Measurements from ENCODE around the gene ARF4.
"Not testable (repeated sequence)": the region's sequence is repeated elsewhere in the genome, so short reads cannot be mapped to it uniquely, and the experiment has no call there.

The ARF4 gene

DNA sequence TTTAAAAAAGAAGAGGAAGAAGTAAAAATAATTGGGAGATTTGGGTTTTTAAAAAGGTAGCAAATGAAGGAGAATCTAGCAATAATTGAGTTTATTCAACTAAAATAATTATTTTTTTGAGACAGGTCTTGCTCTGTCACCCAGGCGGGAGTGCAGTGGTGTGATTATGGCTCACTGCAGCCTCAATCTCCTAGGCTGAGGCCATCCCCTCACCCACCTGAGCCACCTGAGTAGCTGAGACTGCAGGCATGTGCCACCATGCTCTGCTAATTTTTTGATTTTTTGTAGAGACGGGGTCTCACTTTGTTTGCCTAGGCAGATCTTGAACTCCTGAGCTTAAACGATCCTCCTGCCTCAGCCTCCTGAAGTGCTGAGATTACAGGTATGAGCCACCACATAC, 27.7 kb upstream of the ARF4 start:
- H3K4me3 ChIP-seq (ENCODE audit: low read depth, low read length), result no peak overlapping the region
- TF ChIP-seq CTCF (IDR thresholded peaks at IDR 0.05; ENCODE audit: insufficient read depth, low read length, missing control alignments), result no peak
- DNase-seq (ENCODE audit: low read depth, low spot score), result no peak
- POLR2A ChIA-PET, result no interaction called here
- CTCF ChIA-PET, result no interaction called here

DNA sequence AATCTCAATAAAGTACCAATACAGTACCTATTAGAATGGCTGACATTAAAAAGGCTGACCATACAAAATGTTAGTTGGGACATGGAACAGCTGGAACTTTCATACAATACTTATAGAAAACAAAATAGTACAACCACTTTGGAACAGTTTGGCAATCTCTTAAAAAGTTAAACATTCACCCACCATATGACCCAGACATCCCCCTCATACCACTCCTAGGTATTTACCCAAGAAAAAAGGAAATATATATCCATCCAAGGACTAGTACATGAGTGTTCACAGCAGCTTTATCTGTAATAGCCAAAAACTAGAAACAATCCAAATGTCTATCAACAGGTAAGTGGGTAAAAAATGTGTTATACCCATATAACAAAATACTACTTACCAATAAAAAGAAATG, 25.2 kb upstream of the ARF4 start:
- no peak for TF ChIP-seq CTCF (IDR thresholded peaks at IDR 0.05; ENCODE audit: insufficient read depth, low read length, missing control alignments)
- no peak overlapping the region for H3K4me3 ChIP-seq (ENCODE audit: low read depth, low read length)
- ChIA-PET CTCF (no interaction called here), POLR2A (no interaction called here)
- no peak for DNase-seq (ENCODE audit: low read depth, low spot score)

GRCh38 chr3:57617739-57618138, 20.6 kb upstream of the ARF4 start:
- CTCF ChIA-PET, result no interaction called here
- no peak for DNase-seq (ENCODE audit: low read depth, low spot score)
- POLR2A ChIA-PET, result no interaction called here
- TF ChIP-seq CTCF (IDR thresholded peaks at IDR 0.05; ENCODE audit: insufficient read depth, low read length, missing control alignments), result no peak
- H3K4me3 ChIP-seq (ENCODE audit: low read depth, low read length), result no peak overlapping the region

- TF ChIP-seq CTCF (IDR thresholded peaks at IDR 0.05; ENCODE audit: insufficient read depth, low read length, missing control alignments), result no peak
- CTCF ChIA-PET, result no interaction called here
- POLR2A ChIA-PET, result no interaction called here
- H3K4me3 ChIP-seq (ENCODE audit: low read depth, low read length), result no peak overlapping the region
- no peak for DNase-seq (ENCODE audit: low read depth, low spot score)
These were observed 19.1 kb upstream of the ARF4 start for GRCh38 chr3:57616233-57616632.

DNA sequence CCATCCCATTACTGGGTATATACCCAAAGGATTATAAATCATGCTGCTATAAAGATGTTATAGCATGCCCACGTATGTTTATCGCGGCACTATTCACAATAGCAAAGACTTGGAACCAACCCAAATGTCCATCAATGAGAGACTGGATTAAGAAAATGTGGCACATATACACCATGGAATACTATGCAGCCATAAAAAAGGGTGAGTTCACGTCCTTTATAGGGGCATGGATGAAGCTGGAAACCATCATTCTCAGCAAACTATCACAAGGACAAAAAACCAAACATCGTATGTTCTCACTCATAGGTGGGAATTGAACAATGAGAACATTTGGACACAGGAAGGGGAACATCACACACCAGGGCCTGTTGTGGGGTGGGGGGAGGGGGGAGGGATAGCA, 14.7 kb upstream of the ARF4 start:
- H3K4me3 ChIP-seq (ENCODE audit: low read depth, low read length); DNase-seq (ENCODE audit: low read depth, low spot score); CTCF ChIA-PET; POLR2A ChIA-PET: not testable (repeated sequence)

DNA sequence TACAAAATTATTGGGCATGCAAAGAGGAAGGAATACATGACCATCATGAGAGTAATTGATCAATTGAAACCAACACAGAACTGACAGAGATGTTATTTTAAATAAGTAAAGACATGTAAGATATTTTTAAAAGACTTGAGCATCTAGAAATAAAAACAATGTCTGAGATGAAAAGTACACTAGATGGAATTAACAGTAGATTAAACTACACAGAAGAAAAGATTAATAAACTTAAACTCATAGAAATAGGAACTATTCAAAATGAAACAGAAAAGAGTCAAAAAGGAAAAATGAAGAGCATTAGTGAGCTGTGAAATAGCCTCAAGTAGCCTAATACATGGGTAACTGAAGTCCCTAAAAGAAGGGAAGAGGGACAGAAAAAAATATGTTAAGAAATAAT, 8.5 kb upstream of the ARF4 start:
- POLR2A ChIA-PET, result no interaction called here

DNA sequence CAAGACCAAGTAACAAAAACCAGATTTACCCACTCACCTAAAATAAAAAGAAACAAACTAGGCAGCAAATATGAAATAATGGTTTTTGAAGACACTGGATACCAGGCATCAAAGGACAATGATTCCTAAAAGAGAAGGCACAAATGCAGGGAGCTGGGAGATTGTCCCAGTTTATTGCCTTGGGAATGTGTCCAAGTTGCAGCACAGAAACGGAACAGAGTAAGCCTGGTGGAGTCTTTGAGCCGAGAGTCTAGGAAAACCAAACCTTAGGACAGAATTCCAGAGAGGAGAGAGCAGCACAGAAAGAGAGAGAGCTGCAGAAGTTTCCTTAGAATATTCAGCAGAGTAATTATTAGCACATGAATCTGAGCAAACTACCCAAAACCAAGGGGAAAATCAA, 7.8 kb upstream of the ARF4 start:
- no peak overlapping the region for H3K4me3 ChIP-seq (ENCODE audit: low read depth, low read length)
- DNase-seq (ENCODE audit: low read depth, low spot score), result no peak
- TF ChIP-seq CTCF (IDR thresholded peaks at IDR 0.05; ENCODE audit: insufficient read depth, low read length, missing control alignments), result no peak
- CTCF ChIA-PET, result no interaction called here
- POLR2A ChIA-PET, result no interaction called here

More for the DNA sequence above, 8.5 kb upstream of the ARF4 start:
- CTCF ChIA-PET, result no interaction called here
- TF ChIP-seq CTCF (IDR thresholded peaks at IDR 0.05; ENCODE audit: insufficient read depth, low read length, missing control alignments), result no peak
- H3K4me3 ChIP-seq (ENCODE audit: low read depth, low read length), result no peak overlapping the region
- no peak for DNase-seq (ENCODE audit: low read depth, low spot score)
